Thoracic aorta (tissue), 2 donors: Measurements from ENCODE around the gene C16orf54. TPM values are rescaled to one million over a fixed set of nuclear protein-coding genes. Genes with fewer than 3 reads are reported as not detected.
"Not testable (repeated sequence)": the region's sequence is repeated elsewhere in the genome, so short reads cannot be mapped to it uniquely, and the experiment has no call there.

Source experiments
- ATAC-seq: fragments of 150-250 bp; one replicate; pipeline ENCODE4 v1.8.0; 2017; ENCODE audit warnings: low read depth; ENCODE audit not compliant: insufficient number of reproducible peaks, low FRiP score
- DNase-seq: peaks from one replicate; pipeline ENCODE4 v3.0.0-alpha.2; 2020; ENCODE audit warnings: low spot score
- H3K27ac ChIP-seq, 2 donors: fragments of 200-600 bp; sonication (generic); 1 replicate in 1 of 2; 2 replicates in 1 of 2; pipeline ENCODE4 v1.5.1; 2016; ENCODE audit warnings: mild to moderate bottlenecking in 2 of 2, moderate library complexity in 2 of 2
- H3K27me3 ChIP-seq: fragments of 200-600 bp; sonication (generic); replicated peaks from 2 replicates; pipeline ENCODE4 v1.6.0; 2016; ENCODE audit warnings: mild to moderate bottlenecking; ENCODE audit not compliant: insufficient read depth
- H3K36me3 ChIP-seq: fragments of 200-600 bp; sonication (generic); one replicate; pipeline ENCODE4 v1.5.1; 2016
- H3K4me1 ChIP-seq, 2 donors: fragments of 200-600 bp; sonication (generic); 1 replicate in 1 of 2; 2 replicates in 1 of 2; pipeline versions ENCODE4 v1.5.1 to v1.6.0; 2016; ENCODE audit warnings: low read depth in 2 of 2, mild to moderate bottlenecking in 1 of 2; ENCODE audit not compliant: control insufficient read depth in 1 of 2
- H3K4me3 ChIP-seq: fragments of 200-600 bp; sonication (generic); 2 replicates; pipeline ENCODE4 v1.5.1; 2016; ENCODE audit warnings: mild to moderate bottlenecking
- H3K9me3 ChIP-seq: fragments of 200-600 bp; sonication (generic); 2 replicates; pipeline ENCODE4 v1.5.1; 2016
- CTCF ChIP-seq: fragments of 200-600 bp; sonication (generic); IDR thresholded peaks from one replicate; pipeline ENCODE4 v1.5.1; 2019; ENCODE audit warnings: antibody characterized with exemption
- total RNA-seq, 2 donors: library from RNA; depleted of rRNA; stranded (reverse); fragments of >200 nt; gene quantifications; one replicate each; pipeline versions ENCODE4 v1.1.0 to v1.2.3, GENCODE V29; 2016

The C16orf54 gene
- total RNA-seq, 2 donors from 2014 or later: 2.8 to 3.4 TPM

DNA sequence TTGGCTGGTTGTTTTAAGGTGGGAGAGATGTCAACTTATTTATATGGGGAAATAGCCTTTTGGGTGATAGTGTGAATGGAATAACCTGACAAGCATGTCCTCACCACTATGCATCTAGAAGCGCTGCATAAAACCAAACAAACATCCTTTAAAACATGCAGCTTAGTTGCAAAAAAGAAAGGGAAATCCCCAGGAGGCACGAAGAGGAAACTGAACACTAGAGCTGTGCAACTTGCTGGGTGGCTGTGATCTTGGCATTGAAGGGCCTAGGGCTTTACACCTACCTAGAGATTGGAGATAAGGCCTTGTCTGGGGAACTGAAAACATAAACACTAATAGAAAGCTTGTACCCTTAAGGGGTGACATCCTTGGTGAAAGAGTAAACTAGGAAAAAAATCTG lies 7.3 kb downstream of the C16orf54 start:
- TF ChIP-seq CTCF: no peak
- ATAC-seq: no peak
- Histone ChIP-seq H3K27me3 (no peaks in the 10 kb centered on the region), H3K27ac (no peak overlapping the region), H3K36me3 (no peaks in the 10 kb centered on the region), H3K4me1 (no peaks in the 10 kb centered on the region), H3K4me3 (no peak overlapping the region), H3K9me3 (no peaks in the 10 kb centered on the region)
- no peak for DNase-seq

DNA sequence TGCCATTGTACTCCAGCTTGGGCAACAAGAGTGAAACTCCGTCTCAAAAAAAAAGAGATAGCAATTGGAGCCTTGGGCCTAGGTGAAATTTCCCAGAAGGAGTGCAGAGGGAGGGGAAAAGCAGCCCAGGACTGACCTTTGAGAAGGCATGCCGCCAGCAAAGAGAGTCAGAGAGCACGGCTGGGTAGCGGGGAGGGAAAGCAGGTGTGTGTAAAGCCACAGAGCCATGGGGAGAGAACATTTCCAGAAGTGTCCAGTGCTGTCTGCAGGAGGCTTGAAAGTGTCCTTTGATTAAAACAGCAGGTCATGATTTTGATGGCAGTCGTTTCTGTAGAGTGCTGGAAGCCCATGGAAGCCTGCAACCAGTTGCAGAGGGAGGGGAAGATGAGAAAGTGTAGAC lies 8.1 kb downstream of the C16orf54 start:
- Histone ChIP-seq H3K9me3 (no peaks in the 10 kb centered on the region), H3K36me3 (no peaks in the 10 kb centered on the region), H3K4me1 (no peaks in the 10 kb centered on the region), H3K27me3 (no peaks in the 10 kb centered on the region), H3K4me3 (no peak overlapping the region), H3K27ac (no peak overlapping the region)
- no peak for TF ChIP-seq CTCF
- no peak for DNase-seq
- ATAC-seq: no peak

DNA sequence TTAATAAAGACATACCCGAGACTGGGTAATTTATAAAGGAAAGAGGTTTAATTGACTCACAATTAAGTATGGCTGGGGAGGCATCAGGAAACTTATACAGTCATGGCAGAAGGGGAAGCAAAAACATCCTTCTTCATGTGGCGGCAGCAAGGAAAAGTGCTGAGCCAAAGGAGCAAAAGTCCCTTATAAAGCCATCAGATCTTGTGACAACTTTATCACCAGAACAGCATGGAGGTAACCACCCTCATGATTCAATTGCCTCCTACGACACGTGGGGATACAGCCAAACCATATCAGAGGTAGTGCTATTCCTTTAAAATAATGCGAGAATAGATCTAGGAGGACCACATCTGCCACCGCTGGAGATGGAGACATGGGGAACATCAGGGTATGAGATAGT lies 9.0 kb downstream of the C16orf54 start:
- DNase-seq (no peak), ATAC-seq (no peak)
- Histone ChIP-seq H3K4me3 (no peak overlapping the region), H3K27ac (no peak overlapping the region), H3K9me3 (no peaks in the 10 kb centered on the region), H3K27me3 (no peaks in the 10 kb centered on the region), H3K4me1 (no peaks in the 10 kb centered on the region), H3K36me3 (no peaks in the 10 kb centered on the region)
- TF ChIP-seq CTCF: no peak

DNA sequence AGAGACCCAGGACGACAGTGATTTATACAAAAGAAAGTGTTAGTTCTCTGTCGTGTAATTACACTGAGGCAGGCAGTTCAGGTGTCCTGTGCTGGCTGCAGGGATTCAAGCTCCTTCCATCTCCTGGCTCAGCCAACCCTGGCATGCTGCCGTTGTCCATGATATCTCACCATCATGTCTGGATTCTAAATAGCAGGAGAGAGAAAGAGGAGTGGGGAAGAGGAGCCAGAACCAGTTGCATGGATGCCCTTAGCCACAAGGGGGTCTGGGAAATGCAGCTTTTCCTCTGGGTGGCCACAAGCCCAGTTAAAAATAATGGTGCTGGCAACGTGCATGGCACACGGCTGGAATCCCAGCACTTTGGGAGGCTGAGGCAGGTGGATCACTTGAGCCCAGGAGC lies 9.7 kb downstream of the C16orf54 start:
- DNase-seq: no peak

GRCh38 chr16:29734786-29735185 lies 11.0 kb downstream of the C16orf54 start:
- DNase-seq: no peak
- no peak for TF ChIP-seq CTCF
- H3K4me3 ChIP-seq: no peak overlapping the region
- no peak overlapping the region for H3K27ac ChIP-seq
- H3K27me3 ChIP-seq: no peaks in the 10 kb centered on the region
- no peak for ATAC-seq
- no peaks in the 10 kb centered on the region for H3K4me1 ChIP-seq
- H3K9me3 ChIP-seq: no peaks in the 10 kb centered on the region
- no peaks in the 10 kb centered on the region for H3K36me3 ChIP-seq

More for the DNA sequence above, 9.7 kb downstream of the C16orf54 start:
- TF ChIP-seq CTCF: no peak
- Histone ChIP-seq H3K36me3 (no peaks in the 10 kb centered on the region), H3K4me3 (no peak overlapping the region), H3K9me3 (no peaks in the 10 kb centered on the region), H3K27ac (no peak overlapping the region), H3K4me1 (no peaks in the 10 kb centered on the region), H3K27me3 (no peaks in the 10 kb centered on the region)
- no peak for ATAC-seq

- not testable (repeated sequence) for H3K27me3 ChIP-seq, ATAC-seq, H3K27ac ChIP-seq, DNase-seq, H3K4me3 ChIP-seq, H3K9me3 ChIP-seq, H3K36me3 ChIP-seq, H3K4me1 ChIP-seq
Observed at GRCh38 chr16:29731768-29732601, 13.8 kb downstream of the C16orf54 start.
